Pancreas (tissue), 10 donors: Measurements from ENCODE around the gene SIRT2. TPM values are rescaled to one million over a fixed set of nuclear protein-coding genes. Genes with fewer than 3 reads are reported as not detected.

Experiments
- ATAC-seq, 4 donors: fragments of 200-7000 bp; cut with Tn5 transposase; one replicate each; pipeline versions ENCODE4 v1.8.0 to v1.9.1; 2020; ENCODE audit warnings: mild to moderate bottlenecking in 4 of 4, moderate library complexity in 4 of 4
- DNase-seq, 6 donors: peaks; one replicate each; pipeline ENCODE4 v3.0.0-alpha.2; 2020
- FAIRE-seq: peaks from 2 replicates; lab custom pipeline; 2012; peaks lifted over from hg19 to GRCh38; lab: Jason Lieb, UNC
- H3K27ac ChIP-seq, 4 donors: fragments of 200-600 bp; sonication (generic); 1 replicate in 3 of 4; 2 replicates in 1 of 4; pipeline versions ENCODE4 v1.5.0 to v1.8.0; 2020
- H3K27me3 ChIP-seq, 4 donors: fragments of 200-600 bp; one replicate each; pipeline ENCODE4 v1.8.0; 2021
- H3K36me3 ChIP-seq, 3 donors: fragments of 200-600 bp; sonication (generic) in 1 of 3; one replicate each; pipeline versions ENCODE4 v1.5.0 to v1.8.0; 2020 to 2021
- H3K4me1 ChIP-seq, 3 donors: fragments of 200-600 bp; one replicate each; pipeline ENCODE4 v1.8.0; 2021
- H3K4me3 ChIP-seq, 4 donors: fragments of 200-600 bp; sonication (generic) in 2 of 4; one replicate each; pipeline versions ENCODE4 v1.5.0 to v1.8.0; 2020 to 2021
- H3K9me3 ChIP-seq, 4 donors: fragments of 200-600 bp; one replicate each; pipeline ENCODE4 v1.8.0; 2021
- WGBS, 2 donors: extraction: QIAGEN DNeasy Blood & Tissue Kit; methylation state at CpG; one replicate each; pipeline ENCODE4 v1.1.7; 2013; 5-methylcytosine and 5-hydroxymethylcytosine counted together
- intact Hi-C, 3 donors: fragments of 100-400 bp; cut with DNase I; formaldehyde crosslinking; loops; one replicate each; pipeline versions ENCODE4 v1.11.1 to v1.14.2; 2022
- polyA plus RNA-seq, 2 donors: library from polyadenylated mRNA; stranded (reverse); fragments of 200-250 nt; gene quantifications; one replicate each; pipeline ENCODE4 v1.2.3, GENCODE V29; 2013
- total RNA-seq, 6 donors: library from RNA; stranded (reverse); fragmentation: NEBNext Ultra II Directional in 4 of 6; extraction: Animal tissue kit (Norgen Biotek cat#: 25700) in 4 of 6; gene quantifications; one replicate each; pipeline versions ENCODE4 v1.2.1 to v1.2.4, GENCODE V29; 2021 to 2023
- TF ChIP-seq, protein P1 (sequence below), 4 donors: fragments of 200-600 bp; sonication (generic) in 3 of 4; IDR thresholded peaks; one replicate each; pipeline versions ENCODE4 v1.5.0 to v1.8.0; 2021; ENCODE audit warnings: antibody characterized with exemption in 4 of 4
- donor health status: healthy with polysubstance abuse.
- donor health status: DM: no; HTN: no; CAD: no; lungs with moderate emphysema.
- donor health status: DM: no; HTN: no; CAD: no.
- donor health status: control.
- donor health status: control.
- donor health status: Bipolar disorder and iron deficiency.
- donor health status: DM: yes; HTN: yes; CAD: no.
- donor health status: DM: no; HTN: no; CAD: no.
- donor health status: DM: no; HTN: no; CAD: no.
- donor health status: DM: yes; HTN: yes; CAD: no.

SIRT2 gene
- total and polyA plus RNA-seq, 8 donors, result 16.2 to 44.4 (median 19.8) TPM

DNA sequence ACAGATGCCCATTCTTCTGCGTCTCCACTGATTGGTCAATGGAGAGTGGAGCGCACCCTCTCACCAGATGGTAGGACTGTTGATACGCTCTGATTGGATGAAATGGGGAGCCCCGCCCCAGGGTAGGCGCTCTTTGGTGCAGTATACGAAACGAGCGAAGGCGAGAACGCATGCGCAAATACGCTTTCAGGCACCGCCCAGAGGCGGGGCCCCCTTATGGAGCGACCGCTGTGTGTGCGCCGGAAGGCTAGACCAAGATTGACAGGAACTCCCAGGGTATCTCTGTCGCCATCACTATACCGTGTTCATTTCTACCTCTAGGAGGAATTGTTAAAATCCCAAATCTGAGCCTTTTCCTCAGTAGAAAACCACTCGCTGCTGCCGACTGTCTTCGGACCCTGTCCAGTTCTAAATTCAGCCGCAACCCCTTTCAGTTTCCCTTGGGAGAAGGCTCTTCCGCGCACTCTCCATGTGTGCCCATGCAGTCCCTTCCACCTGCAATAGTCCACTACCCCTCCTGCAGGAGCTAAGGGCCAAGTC is 48.9 kb downstream of the SIRT2 start:
- H3K27me3 ChIP-seq, result no peaks in the 10 kb centered on the region
- FAIRE-seq (no peak), DNase-seq (peak in 4 of 6 donors; percentile 95 to 100 (median 99)), ATAC-seq (peak; percentile 67 to 84 (median 78))
- H3K36me3 ChIP-seq, result peaks cover 10 to 17% (median 14%) of the 10 kb centered on the region in 3 donors
- H3K4me1 ChIP-seq, result peaks cover 5 to 22% (median 12%) of the 10 kb centered on the region in 3 donors
- peak overlapping the region; percentile 42 to 81 (median 68) for H3K4me3 ChIP-seq
- TF ChIP-seq, protein P1, sequence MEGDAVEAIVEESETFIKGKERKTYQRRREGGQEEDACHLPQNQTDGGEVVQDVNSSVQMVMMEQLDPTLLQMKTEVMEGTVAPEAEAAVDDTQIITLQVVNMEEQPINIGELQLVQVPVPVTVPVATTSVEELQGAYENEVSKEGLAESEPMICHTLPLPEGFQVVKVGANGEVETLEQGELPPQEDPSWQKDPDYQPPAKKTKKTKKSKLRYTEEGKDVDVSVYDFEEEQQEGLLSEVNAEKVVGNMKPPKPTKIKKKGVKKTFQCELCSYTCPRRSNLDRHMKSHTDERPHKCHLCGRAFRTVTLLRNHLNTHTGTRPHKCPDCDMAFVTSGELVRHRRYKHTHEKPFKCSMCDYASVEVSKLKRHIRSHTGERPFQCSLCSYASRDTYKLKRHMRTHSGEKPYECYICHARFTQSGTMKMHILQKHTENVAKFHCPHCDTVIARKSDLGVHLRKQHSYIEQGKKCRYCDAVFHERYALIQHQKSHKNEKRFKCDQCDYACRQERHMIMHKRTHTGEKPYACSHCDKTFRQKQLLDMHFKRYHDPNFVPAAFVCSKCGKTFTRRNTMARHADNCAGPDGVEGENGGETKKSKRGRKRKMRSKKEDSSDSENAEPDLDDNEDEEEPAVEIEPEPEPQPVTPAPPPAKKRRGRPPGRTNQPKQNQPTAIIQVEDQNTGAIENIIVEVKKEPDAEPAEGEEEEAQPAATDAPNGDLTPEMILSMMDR (IDR thresholded peaks at IDR 0.05), result no peak
- H3K27ac ChIP-seq, result peak overlapping the region; percentile 90 to 100 (median 94)
- H3K9me3 ChIP-seq, result no peaks in the 10 kb centered on the region
- intact Hi-C loops, result no loop called here
- WGBS, 2 donors, result 0 to 1% methylated on average over 26 of the region's 26 CpGs

DNA sequence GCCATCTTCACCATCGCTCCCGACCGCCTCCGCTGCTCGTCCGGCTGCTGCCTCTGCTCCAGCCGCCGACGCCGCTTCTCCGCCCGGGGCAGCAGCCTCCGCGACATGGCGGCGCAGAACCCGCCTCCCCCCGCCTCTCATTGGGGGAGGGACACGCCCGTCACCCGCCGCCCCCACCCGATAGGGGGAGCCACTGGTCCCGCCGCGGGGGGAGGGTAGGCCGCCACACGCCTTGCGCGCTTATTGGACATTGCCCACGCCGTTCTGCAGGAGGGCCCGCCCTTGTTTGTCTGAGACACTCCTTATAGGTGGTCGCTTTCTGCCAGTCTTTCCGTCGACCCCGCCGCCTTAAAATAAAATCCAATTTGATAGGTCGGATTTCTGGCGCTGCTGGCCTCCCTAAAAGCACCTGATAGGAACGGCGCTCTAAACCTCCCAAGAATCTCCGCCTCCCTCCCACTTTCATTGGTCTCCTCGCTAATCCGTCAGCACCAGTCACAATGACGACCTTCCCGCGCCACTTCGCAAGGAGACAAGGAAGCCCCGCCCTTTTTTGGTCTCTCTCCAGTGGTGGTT is 49.5 kb downstream of the SIRT2 start, which contains the start of gene HNRNPL:
TSS of gene HNRNPL (minus strand) at position 127 of the 576 bp plus-strand sequence. CDS start at position 107, 20 bp downstream.
- intact Hi-C loops, result no loop called here
- peaks cover 13 to 23% (median 20%) of the 10 kb centered on the region in 3 donors for H3K36me3 ChIP-seq
- peak within 1 kb of the TSS; percentile 99 to 100 (median 100) for H3K27ac ChIP-seq
- no peaks in the 10 kb centered on the region for H3K27me3 ChIP-seq
- ATAC-seq (peak; percentile 68 to 76 (median 76)), FAIRE-seq (peak; percentile 99), DNase-seq (peak in 5 of 6 donors; percentile 99 to 100 (median 100))
- peaks cover 5 to 22% (median 12%) of the 10 kb centered on the region in 3 donors for H3K4me1 ChIP-seq
- H3K4me3 ChIP-seq, result peak within 1 kb of the TSS; percentile 81 to 98 (median 94)
- TF ChIP-seq, protein P1 (IDR thresholded peaks at IDR 0.05), result peak; percentile 27 to 57 (median 43)
- no peaks in the 10 kb centered on the region for H3K9me3 ChIP-seq
- WGBS, 2 donors, result 0 to 1% methylated on average over 29 to 50 of the region's 50 CpGs

DNA sequence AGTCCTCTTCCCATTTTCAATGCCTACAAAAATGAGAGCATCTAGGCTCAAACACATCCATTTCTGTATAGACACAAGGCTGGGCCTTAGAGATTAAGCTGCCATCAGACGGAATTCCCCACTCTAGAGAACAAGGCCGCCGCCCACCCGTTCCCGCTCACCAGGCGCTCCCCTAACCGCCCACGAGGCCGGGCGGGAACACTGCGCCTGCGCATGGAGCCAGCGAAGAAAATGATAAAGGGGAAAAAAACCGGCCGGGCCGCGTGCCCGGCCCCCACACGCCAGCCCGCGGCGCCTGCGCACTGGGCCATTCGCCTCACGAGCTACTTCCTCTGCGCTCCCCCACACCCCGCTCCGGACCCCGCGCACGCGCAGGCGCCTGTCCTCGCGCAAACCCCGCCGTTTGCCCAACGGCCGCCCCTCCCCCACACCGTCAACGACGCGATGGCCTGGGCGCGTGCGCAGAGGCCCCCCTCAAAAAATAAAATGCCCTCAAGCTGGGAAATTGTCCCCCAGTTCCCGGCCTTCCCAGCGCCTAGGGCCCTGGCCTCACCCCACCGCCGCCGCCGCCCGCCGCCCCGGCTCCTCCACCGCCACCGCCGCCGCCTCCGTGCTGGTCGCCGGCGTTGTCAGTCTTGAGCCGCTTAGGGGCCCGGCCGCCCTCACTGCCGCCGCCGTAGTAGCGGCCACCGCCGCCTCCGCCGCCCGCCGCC is 50.1 kb downstream of the SIRT2 start:
- 0 to 1% methylated on average over 55 to 76 of the region's 76 CpGs for WGBS, 2 donors
- no peak for FAIRE-seq
- H3K27me3 ChIP-seq, result no peaks in the 10 kb centered on the region
- peak; percentile 33 to 62 (median 52) for ATAC-seq
- intact Hi-C loops, result no loop called here
- H3K36me3 ChIP-seq, result peaks cover 13 to 30% (median 26%) of the 10 kb centered on the region in 3 donors
- H3K4me1 ChIP-seq, result peaks cover 5 to 22% (median 12%) of the 10 kb centered on the region in 3 donors
- TF ChIP-seq, protein P1 (IDR thresholded peaks at IDR 0.05), result no peak
- peak overlapping the region; percentile 99 to 100 (median 100) for H3K27ac ChIP-seq
- peak; percentile 95 to 100 (median 98) for DNase-seq
- peak overlapping the region; percentile 81 to 98 (median 94) for H3K4me3 ChIP-seq
- no peaks in the 10 kb centered on the region for H3K9me3 ChIP-seq

DNA sequence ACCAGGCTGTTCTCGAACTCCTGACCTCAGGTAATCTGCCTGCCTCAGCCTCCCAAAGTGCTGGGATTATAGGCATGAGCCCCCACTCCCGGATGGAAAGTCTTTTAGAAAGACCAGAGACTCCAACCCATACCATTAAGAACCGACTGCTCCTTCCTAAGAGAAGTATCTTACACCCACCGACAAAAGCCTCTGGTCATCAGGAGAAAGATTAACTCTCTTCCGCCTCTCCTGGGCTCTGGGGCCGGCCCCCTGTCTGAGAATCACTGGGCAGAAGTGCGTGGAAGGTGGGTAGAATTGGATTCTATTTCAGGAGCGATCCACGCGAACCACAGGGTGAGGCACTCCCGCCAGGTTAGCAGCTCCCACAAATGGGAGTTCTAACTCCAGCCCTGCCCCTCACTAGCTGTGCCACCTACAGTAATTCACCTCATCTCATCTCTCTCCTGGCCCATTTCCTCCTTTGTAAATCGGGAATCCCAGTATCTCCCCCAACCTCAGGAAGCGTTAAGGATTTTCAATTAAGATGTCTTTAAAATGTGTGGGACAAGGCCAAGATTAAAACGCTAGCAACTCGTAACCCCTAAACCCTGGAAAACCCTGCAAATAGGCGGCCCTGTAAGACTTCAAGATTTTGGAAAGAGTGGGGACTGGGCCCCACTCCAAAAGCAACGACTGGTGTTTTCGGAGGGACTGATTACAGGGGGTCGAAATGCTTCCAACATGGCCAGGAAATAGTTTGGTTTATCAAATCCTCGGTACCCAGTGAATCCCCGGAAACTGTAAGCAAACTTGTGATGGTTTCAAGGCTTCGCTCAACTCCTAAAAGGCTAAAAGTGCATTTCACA is 50.9 kb downstream of the SIRT2 start:
- DNase-seq, result peak in 2 of 6 donors; percentile 35 to 40
- H3K4me1 ChIP-seq, result peaks cover 5 to 22% (median 12%) of the 10 kb centered on the region in 3 donors
- no peaks in the 10 kb centered on the region for H3K27me3 ChIP-seq
- intact Hi-C loops, result no loop called here
- ATAC-seq, result no peak
- 7% methylated on average over 22 of the region's 22 CpGs for WGBS, 2 donors
- peaks cover 13 to 37% (median 34%) of the 10 kb centered on the region in 3 donors for H3K36me3 ChIP-seq
- no peak for FAIRE-seq
- TF ChIP-seq, protein P1 (IDR thresholded peaks at IDR 0.05), result no peak
- H3K27ac ChIP-seq, result peak overlapping the region in 3 of 4 donors; percentile 99 to 100 (median 100)
- peak overlapping the region; percentile 81 to 98 (median 94) for H3K4me3 ChIP-seq
- no peaks in the 10 kb centered on the region for H3K9me3 ChIP-seq
